ENCODE results near the gene SLC27A1. TPM values are rescaled to one million over a fixed set of nuclear protein-coding genes. Genes with fewer than 3 reads are reported as not detected.

SLC27A1 gene
- total RNA-seq, 1 donor from 2014 or later: 27.8 TPM

DNA sequence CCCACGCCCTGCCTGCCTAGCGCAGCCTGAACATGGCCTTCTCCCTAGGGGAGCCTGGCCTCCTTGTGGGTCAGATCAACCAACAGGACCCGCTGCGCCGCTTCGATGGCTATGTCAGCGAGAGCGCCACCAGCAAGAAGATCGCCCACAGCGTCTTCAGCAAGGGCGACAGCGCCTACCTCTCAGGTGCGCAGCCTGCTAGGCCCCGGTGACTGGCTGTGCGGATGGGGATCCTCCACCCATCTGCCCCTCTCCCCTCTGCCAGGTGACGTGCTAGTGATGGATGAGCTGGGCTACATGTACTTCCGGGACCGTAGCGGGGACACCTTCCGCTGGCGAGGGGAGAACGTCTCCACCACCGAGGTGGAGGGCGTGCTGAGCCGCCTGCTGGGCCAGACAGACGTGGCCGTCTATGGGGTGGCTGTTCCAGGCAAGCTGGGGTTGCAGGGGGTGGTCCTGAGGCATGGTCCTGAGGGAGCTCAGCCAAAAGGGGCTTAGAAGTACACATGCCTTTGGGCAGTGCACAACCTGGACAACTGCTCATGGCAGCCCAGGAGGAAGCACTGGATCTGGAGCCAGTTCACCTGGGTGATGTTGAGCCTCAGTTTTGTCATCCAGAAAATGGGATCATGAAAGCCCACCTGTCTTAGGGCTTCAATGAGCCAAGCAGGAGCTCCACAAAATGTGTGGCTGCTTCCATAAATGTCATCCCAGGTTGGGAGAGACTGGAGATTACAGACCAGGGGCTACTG, 30.3 kb downstream of the SLC27A1 start:
- DNase-seq (no peak), ATAC-seq (no peak)
- no peaks in the 10 kb centered on the region for H3K9me3 ChIP-seq
- peak overlapping the region; percentile 89 for H3K27ac ChIP-seq
- intact Hi-C loops (cut with DNase I): no loop called here
- H3K36me3 ChIP-seq: peaks cover 12% of the 10 kb centered on the region
- H3K4me1 ChIP-seq: peaks cover 26% of the 10 kb centered on the region
- H3K4me3 ChIP-seq: no peak overlapping the region
- H3K27me3 ChIP-seq: no peaks in the 10 kb centered on the region
- no peak for TF ChIP-seq CTCF (IDR thresholded peaks at IDR 0.05)

GRCh38 chr19:17503240-17503639, 32.9 kb downstream of the SLC27A1 start:
- intact Hi-C loops (cut with DNase I): no loop called here
- H3K4me3 ChIP-seq: no peak overlapping the region
- no peak for ATAC-seq
- no peaks in the 10 kb centered on the region for H3K27me3 ChIP-seq
- TF ChIP-seq CTCF (IDR thresholded peaks at IDR 0.05): no peak
- no peak overlapping the region for H3K27ac ChIP-seq
- peaks cover 31% of the 10 kb centered on the region for H3K4me1 ChIP-seq
- DNase-seq: no peak
- H3K9me3 ChIP-seq: no peaks in the 10 kb centered on the region
- peaks cover 13% of the 10 kb centered on the region for H3K36me3 ChIP-seq

GRCh38 chr19:17504030-17504429, 33.7 kb downstream of the SLC27A1 start:
- Histone ChIP-seq H3K36me3 (peaks cover 13% of the 10 kb centered on the region), H3K27me3 (no peaks in the 10 kb centered on the region), H3K4me3 (no peak overlapping the region), H3K9me3 (no peaks in the 10 kb centered on the region), H3K4me1 (peaks cover 27% of the 10 kb centered on the region), H3K27ac (no peak overlapping the region)
- ATAC-seq: peak; percentile 12
- intact Hi-C loops (cut with DNase I): no loop called here
- no peak for DNase-seq
- no peak for TF ChIP-seq CTCF (IDR thresholded peaks at IDR 0.05)

- ATAC-seq: no peak
- TF ChIP-seq CTCF (IDR thresholded peaks at IDR 0.05): no peak
- Histone ChIP-seq H3K9me3 (no peaks in the 10 kb centered on the region), H3K27ac (no peak overlapping the region), H3K4me3 (no peak overlapping the region), H3K4me1 (peaks cover 27% of the 10 kb centered on the region), H3K27me3 (no peaks in the 10 kb centered on the region), H3K36me3 (peaks cover 13% of the 10 kb centered on the region)
- intact Hi-C loops (cut with DNase I): no loop called here
- no peak for DNase-seq
These were observed 34.1 kb downstream of the SLC27A1 start for GRCh38 chr19:17504456-17504855.

DNA sequence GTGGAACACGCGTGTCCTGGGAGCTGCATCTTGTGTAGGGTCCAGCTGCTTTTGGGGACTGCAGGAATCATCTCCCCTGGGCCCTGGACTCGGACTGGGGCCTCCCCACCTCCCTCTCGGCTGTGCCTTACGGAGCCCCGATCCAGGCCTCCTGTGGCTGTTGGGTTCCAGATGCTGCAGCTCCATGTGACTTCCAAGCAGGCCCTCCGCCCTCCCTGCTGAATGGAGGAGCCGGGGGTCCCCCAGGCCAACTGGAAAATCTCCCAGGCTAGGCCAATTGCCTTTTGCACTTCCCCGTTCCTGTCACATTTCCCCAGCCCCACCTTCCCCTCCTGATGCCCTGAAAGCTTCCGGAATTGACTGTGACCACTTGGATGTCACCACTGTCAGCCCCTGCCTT, 34.9 kb downstream of the SLC27A1 start:
- no peak for TF ChIP-seq CTCF (IDR thresholded peaks at IDR 0.05)
- no peak for ATAC-seq
- Histone ChIP-seq H3K4me1 (peaks cover 27% of the 10 kb centered on the region), H3K9me3 (no peaks in the 10 kb centered on the region), H3K4me3 (no peak overlapping the region), H3K36me3 (peaks cover 12% of the 10 kb centered on the region), H3K27ac (no peak overlapping the region), H3K27me3 (no peaks in the 10 kb centered on the region)
- DNase-seq: no peak
- intact Hi-C loops (cut with DNase I): no loop called here

All from upper lobe of right lung (tissue), 1 donor.